ENCODE data around the gene SUSD3.
A peak's percentile ranks its signal among the peaks of the same experiment; 100 is the strongest.

The SUSD3 gene

GRCh38 chr9:93030642-93031628 is 27.6 kb upstream of the SUSD3 start:
- peak; percentile 77 for DNase-seq (ENCODE audit: low spot score)

- no peak for DNase-seq (ENCODE audit: low spot score)
Measured at GRCh38 chr9:93031629-93032430, 26.7 kb upstream of the SUSD3 start.

GRCh38 chr9:93032545-93032944 is 26.0 kb upstream of the SUSD3 start:
- DNase-seq (ENCODE audit: low spot score), result no peak

- no peak for DNase-seq (ENCODE audit: low spot score)
Measured at GRCh38 chr9:93033531-93033930, 25.0 kb upstream of the SUSD3 start.

GRCh38 chr9:93035106-93035660 is 23.3 kb upstream of the SUSD3 start:
- DNase-seq (ENCODE audit: low spot score), result no peak

- DNase-seq (ENCODE audit: low spot score), result peak; percentile 82
Measured at GRCh38 chr9:93035821-93036351, 22.6 kb upstream of the SUSD3 start.

- no peak for DNase-seq (ENCODE audit: low spot score)
Measured at GRCh38 chr9:93036887-93037475, 21.5 kb upstream of the SUSD3 start.

- DNase-seq (ENCODE audit: low spot score), result no peak
Measured at GRCh38 chr9:93037476-93037971, 21.0 kb upstream of the SUSD3 start.

- DNase-seq (ENCODE audit: low spot score), result no peak
Measured at GRCh38 chr9:93038918-93039317, 19.6 kb upstream of the SUSD3 start.

- no peak for DNase-seq (ENCODE audit: low spot score)
Measured at GRCh38 chr9:93039456-93039855, 19.0 kb upstream of the SUSD3 start.

GRCh38 chr9:93039976-93040375 is 18.5 kb upstream of the SUSD3 start:
- no peak for DNase-seq (ENCODE audit: low spot score)

GRCh38 chr9:93040409-93040808 is 18.1 kb upstream of the SUSD3 start:
- no peak for DNase-seq (ENCODE audit: low spot score)

- no peak for DNase-seq (ENCODE audit: low spot score)
Measured at GRCh38 chr9:93041108-93041802, 17.2 kb upstream of the SUSD3 start.

GRCh38 chr9:93043122-93043521 is 15.4 kb upstream of the SUSD3 start:
- no peak for DNase-seq (ENCODE audit: low spot score)

GRCh38 chr9:93045521-93045920 is 13.0 kb upstream of the SUSD3 start:
- no peak for DNase-seq (ENCODE audit: low spot score)

- peak; percentile 34 for DNase-seq (ENCODE audit: low spot score)
Measured at GRCh38 chr9:93048566-93049448, 9.7 kb upstream of the SUSD3 start.

- DNase-seq (ENCODE audit: low spot score), result no peak
Measured at GRCh38 chr9:93049491-93049890, 9.0 kb upstream of the SUSD3 start.

- DNase-seq (ENCODE audit: low spot score), result no peak
Measured at GRCh38 chr9:93050231-93050630, 8.3 kb upstream of the SUSD3 start.

GRCh38 chr9:93051680-93052089 is 6.8 kb upstream of the SUSD3 start:
- no peak for DNase-seq (ENCODE audit: low spot score)
